ENCODE data around the gene LCE4A.

DNA sequence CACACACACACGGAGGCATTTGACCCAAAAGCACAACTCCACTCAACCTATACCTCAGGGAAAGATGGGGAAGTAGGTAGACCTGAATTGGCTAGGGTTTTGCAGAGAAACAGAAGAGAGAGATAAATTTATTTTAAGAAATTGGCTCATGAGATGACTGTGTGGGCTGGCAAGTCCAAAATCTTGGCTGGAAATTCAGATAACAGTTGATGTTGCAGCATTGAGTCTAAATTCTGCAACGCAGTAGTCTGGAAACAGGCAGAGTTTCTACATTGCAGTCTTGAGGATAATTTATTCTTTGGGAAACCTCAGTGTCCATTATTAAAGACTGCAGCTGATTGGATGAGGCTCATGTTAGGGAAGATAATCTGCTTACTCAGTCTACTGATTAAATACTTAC, 26.3 kb upstream of the LCE4A start:
- TF ChIP-seq CTCF (IDR thresholded peaks at IDR 0.05) (no peak), POLR2AphosphoS5 (IDR thresholded peaks at IDR 0.05) (no peak), POLR2A (IDR thresholded peaks at IDR 0.05) (no peak), EP300 (IDR thresholded peaks at IDR 0.05) (no peak)

All from suprapubic skin (tissue), 4 donors.